Measurements from ENCODE around the gene TRAPPC3L.
A peak's percentile ranks its signal among the peaks of the same experiment; 100 is the strongest.
"Not testable (repeated sequence)": the region's sequence is repeated elsewhere in the genome, so short reads cannot be mapped to it uniquely, and the experiment has no call there.

TRAPPC3L gene

GRCh38 chr6:116512111-116512559 is 33.3 kb downstream of the TRAPPC3L start:
- no peak for ATAC-seq
- no peak for DNase-seq (ENCODE audit: low spot score in 2 of 2)
- Mint-ChIP-seq H3K27ac (no peak overlapping the region), H3K4me3 (no peak overlapping the region), H3K36me3 (no peaks in the 10 kb centered on the region), H3K9me3 (no peaks in the 10 kb centered on the region), H3K4me1 (no peaks in the 10 kb centered on the region)

DNA sequence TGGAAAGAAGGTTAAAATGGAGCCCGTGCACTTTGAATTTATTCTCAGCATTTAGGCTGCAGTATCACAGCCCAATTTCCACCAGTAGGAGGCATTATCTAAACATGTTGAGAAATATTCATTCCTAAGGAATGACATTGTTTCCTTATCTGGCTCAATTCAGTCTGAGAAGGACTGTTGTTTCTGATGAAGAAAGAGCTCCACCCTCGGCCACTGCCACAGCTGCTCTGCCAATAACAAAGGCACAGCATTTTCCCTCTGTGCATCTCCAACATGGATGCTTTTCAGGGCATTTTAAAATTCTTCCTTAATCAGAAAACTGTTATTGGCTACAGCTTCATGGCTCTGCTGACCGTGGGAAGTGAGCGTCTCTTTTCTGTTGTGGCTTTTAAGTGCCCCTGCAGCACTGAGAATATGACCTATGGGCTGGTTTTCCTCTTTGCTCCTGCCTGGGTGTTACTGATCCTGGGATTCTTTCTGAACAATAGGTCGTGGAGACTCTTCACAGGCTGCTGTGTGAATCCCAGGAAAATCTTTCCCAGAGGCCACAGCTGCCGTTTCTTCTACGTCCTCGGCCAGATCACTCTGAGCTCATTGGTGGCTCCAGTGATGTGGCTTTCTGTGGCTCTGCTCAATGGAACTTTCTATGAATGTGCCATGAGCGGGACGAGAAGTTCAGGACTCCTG is 33.9 kb downstream of the TRAPPC3L start, which contains the start of gene CALHM5:
TSS of gene CALHM5 (plus strand) at position 216 of the 687 bp plus-strand sequence. CDS start at position 274, 58 bp downstream.
- Mint-ChIP-seq H3K36me3 (no peaks in the 10 kb centered on the region), H3K27ac (no peak within 1 kb of the TSS), H3K9me3 (no peaks in the 10 kb centered on the region), H3K4me1 (no peaks in the 10 kb centered on the region), H3K4me3 (no peak within 1 kb of the TSS)
- no peak for ATAC-seq
- DNase-seq (ENCODE audit: low spot score in 2 of 2), result no peak

DNA sequence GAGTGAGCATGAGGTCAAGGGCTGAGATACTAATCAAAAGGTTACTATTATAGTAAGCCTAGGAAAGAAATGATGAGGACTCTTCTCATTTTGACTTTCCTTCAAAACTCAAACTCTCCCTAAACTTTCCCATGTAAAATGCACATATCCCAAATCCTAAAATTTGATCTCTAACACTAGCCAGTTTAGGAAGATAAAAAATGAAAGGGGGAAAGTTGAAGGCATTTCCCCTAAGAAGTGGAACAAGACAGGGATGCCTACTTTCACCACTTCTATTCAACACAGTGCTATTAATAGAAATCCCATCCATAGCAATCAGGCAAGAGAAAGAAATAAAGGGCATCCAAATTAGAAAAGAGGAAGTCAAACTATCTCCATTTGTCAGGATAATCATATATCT is 37.0 kb downstream of the TRAPPC3L start:
- ATAC-seq, result no peak
- Mint-ChIP-seq H3K9me3 (no peaks in the 10 kb centered on the region), H3K4me3 (no peak overlapping the region), H3K27ac (no peak overlapping the region), H3K4me1 (no peaks in the 10 kb centered on the region), H3K36me3 (no peaks in the 10 kb centered on the region)
- DNase-seq (ENCODE audit: low spot score in 2 of 2), result no peak

- no peaks in the 10 kb centered on the region for H3K4me1 Mint-ChIP-seq
- H3K4me3 Mint-ChIP-seq, result no peak overlapping the region
- DNase-seq (ENCODE audit: low spot score in 2 of 2) (no peak), ATAC-seq (no peak)
- H3K9me3 Mint-ChIP-seq, result no peaks in the 10 kb centered on the region
- H3K36me3 Mint-ChIP-seq, result no peaks in the 10 kb centered on the region
- no peak overlapping the region for H3K27ac Mint-ChIP-seq
These were observed 38.2 kb downstream of the TRAPPC3L start for GRCh38 chr6:116507324-116507723.

GRCh38 chr6:116500969-116501433 is 44.5 kb downstream of the TRAPPC3L start:
- DNase-seq (ENCODE audit: low spot score in 2 of 2) (no peak), ATAC-seq (no peak)
- H3K36me3 Mint-ChIP-seq, result no peaks in the 10 kb centered on the region
- no peak overlapping the region for H3K4me3 Mint-ChIP-seq
- no peak overlapping the region for H3K27ac Mint-ChIP-seq
- no peaks in the 10 kb centered on the region for H3K9me3 Mint-ChIP-seq
- no peaks in the 10 kb centered on the region for H3K4me1 Mint-ChIP-seq

DNA sequence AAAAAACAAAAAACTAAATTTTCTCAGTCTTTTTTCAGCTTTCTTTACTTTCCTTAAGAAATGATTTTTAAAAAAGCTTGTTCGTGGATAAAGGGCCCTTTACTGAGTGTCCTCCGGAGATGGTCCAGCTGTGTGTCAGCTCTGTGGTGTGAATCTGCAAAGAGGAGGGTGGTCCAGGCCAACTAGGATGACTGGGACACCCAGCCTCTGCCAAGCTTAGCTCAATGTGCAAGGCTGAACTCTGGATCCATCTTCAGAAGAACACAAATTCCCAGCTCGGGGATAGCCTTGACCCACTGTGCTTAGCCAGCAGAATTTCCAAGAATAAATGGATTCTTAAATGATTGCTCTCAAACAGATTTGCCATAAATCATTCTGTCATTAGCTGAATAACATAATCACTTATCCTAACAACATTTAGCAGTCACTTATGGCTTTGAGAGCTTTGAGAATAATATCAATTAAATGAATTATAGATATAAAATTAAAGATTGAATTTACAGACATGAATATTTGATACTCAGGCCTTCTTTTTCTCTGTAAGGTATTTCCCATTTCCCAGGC is 48.3 kb downstream of the TRAPPC3L start:
- Mint-ChIP-seq H3K9me3 (no peaks in the 10 kb centered on the region), H3K4me3 (no peak overlapping the region), H3K36me3 (no peaks in the 10 kb centered on the region), H3K4me1 (no peaks in the 10 kb centered on the region), H3K27ac (no peak overlapping the region)
- DNase-seq (ENCODE audit: low spot score in 2 of 2) (no peak), ATAC-seq (no peak)

DNA sequence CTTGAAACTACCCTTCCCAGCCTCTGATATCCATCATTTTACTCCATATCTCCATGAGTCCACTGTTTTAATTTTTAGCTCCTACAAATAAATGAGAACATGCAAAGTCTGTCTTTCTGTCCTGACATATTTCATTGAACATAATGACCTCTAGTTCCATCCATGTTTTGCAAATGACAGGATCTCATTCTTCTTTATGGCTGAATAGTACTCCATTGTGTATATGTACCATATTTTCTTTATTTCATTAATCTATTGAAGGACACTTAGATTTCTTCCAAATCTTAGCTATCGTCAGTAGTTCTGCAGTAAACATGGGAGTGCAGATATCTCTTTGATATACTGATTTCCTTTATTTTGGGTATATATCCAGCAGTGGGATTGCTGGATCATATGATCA is 50.3 kb downstream of the TRAPPC3L start:
- H3K4me3 Mint-ChIP-seq; ATAC-seq; H3K4me1 Mint-ChIP-seq; DNase-seq (ENCODE audit: low spot score in 2 of 2); H3K9me3 Mint-ChIP-seq; H3K27ac Mint-ChIP-seq; H3K36me3 Mint-ChIP-seq: not testable (repeated sequence)

DNA sequence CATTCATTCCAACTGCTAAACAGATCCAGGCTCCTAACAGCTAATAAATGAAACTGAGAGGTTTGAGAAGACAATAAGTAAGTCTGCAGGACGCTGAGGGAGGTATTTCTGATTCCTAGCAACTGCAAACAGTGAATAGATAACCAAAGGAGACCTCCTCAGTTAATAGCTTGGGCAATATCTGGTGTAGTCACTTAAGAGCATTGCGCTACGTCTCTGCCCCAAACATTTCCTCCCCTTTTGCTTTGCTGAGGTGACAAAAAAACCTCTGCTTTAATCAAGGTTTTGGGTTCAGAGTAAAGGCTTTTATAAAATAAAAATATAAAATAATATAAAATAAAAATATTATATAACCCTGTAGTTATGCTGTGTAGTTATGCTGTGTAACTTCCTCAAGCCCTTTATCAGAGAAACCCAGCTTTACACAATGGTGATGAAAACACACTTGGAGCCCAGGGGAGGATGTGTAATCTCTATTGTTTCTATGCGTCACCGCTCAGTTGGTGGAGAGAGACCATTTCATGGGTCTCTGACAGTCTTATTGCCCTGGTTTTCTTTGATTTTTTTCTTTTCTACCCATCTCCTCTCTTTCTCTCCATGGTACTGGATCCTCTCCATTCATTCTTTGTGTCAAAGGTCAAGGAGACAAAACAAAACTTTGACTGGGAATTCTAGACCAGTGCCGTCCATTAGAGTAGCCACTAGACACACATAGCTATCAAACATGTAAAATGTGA is 53.0 kb downstream of the TRAPPC3L start:
- DNase-seq (ENCODE audit: low spot score in 2 of 2) (no peak), ATAC-seq (no peak)
- H3K4me1 Mint-ChIP-seq, result no peaks in the 10 kb centered on the region
- H3K9me3 Mint-ChIP-seq, result no peaks in the 10 kb centered on the region
- no peak overlapping the region for H3K4me3 Mint-ChIP-seq
- H3K27ac Mint-ChIP-seq, result no peak overlapping the region
- no peaks in the 10 kb centered on the region for H3K36me3 Mint-ChIP-seq

- Mint-ChIP-seq H3K4me1 (no peaks in the 10 kb centered on the region), H3K36me3 (no peaks in the 10 kb centered on the region), H3K27ac (no peak overlapping the region), H3K4me3 (no peak overlapping the region), H3K9me3 (no peaks in the 10 kb centered on the region)
- ATAC-seq (no peak), DNase-seq (ENCODE audit: low spot score in 2 of 2) (no peak)
These were observed 53.7 kb downstream of the TRAPPC3L start for GRCh38 chr6:116491610-116492330.

DNA sequence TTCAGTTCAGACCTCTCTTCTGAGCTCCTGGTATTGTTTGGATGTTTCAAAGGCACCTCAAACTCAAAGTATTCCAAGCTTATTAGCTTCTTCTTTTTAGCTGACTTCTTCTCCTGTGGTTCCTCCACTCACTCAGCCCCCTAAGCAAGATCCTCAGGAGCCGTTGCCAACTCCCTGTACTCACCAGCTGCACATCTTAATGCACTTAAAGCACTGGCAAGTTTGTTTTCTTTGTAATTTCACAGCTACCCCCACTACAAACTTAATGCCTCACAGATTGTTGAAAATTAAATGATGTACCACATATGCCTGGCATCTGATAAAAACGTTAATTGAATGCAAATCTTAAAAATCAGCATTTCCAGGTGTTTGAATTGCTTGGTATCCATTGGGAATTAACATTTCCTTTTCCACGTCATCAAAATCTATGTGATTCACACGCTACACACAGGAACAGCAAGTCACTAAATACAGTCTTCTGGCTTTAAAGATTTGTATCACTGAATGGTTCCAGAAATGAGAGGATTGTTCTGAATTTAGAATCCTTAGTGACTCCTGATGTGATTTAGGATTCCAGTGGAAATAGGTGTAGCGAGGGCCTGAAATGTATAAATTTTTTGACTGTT is 59.8 kb downstream of the TRAPPC3L start:
- DNase-seq (ENCODE audit: low spot score in 2 of 2) (no peak), ATAC-seq (no peak)
- H3K27ac Mint-ChIP-seq, result no peak overlapping the region
- no peak overlapping the region for H3K4me3 Mint-ChIP-seq
- no peaks in the 10 kb centered on the region for H3K36me3 Mint-ChIP-seq
- H3K9me3 Mint-ChIP-seq, result no peaks in the 10 kb centered on the region
- H3K4me1 Mint-ChIP-seq, result no peaks in the 10 kb centered on the region

DNA sequence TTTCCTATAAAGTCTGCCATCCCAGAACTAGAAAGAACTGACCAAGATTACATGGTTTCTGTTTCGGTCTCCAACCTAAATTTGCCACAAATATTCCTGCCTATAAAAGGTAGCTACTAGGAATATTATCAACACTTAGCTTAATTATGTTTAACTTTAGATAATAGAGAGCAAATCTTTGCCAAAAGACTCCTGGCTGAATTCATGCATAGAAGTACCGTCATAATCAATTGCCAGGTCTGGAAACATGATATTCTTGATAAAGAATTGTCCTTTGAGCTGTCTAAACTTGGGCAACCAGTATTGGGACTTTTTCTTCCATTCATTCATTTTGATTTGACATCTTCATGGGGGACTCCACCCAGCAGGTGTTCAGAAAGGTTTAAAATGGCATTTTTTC is 61.9 kb downstream of the TRAPPC3L start:
- Mint-ChIP-seq H3K4me1 (no peaks in the 10 kb centered on the region), H3K36me3 (no peaks in the 10 kb centered on the region)

GRCh38 chr6:116482780-116483179 is 62.7 kb downstream of the TRAPPC3L start:
- DNase-seq (ENCODE audit: low spot score in 2 of 2), result no peak
- Mint-ChIP-seq H3K27ac (no peak overlapping the region), H3K4me3 (no peak overlapping the region), H3K4me1 (no peaks in the 10 kb centered on the region), H3K36me3 (no peaks in the 10 kb centered on the region), H3K9me3 (no peaks in the 10 kb centered on the region)
- no peak for ATAC-seq

More for the DNA sequence above, 61.9 kb downstream of the TRAPPC3L start:
- no peak overlapping the region for H3K27ac Mint-ChIP-seq
- ATAC-seq (no peak), DNase-seq (ENCODE audit: low spot score in 2 of 2) (no peak)
- H3K9me3 Mint-ChIP-seq, result no peaks in the 10 kb centered on the region
- no peak overlapping the region for H3K4me3 Mint-ChIP-seq

DNA sequence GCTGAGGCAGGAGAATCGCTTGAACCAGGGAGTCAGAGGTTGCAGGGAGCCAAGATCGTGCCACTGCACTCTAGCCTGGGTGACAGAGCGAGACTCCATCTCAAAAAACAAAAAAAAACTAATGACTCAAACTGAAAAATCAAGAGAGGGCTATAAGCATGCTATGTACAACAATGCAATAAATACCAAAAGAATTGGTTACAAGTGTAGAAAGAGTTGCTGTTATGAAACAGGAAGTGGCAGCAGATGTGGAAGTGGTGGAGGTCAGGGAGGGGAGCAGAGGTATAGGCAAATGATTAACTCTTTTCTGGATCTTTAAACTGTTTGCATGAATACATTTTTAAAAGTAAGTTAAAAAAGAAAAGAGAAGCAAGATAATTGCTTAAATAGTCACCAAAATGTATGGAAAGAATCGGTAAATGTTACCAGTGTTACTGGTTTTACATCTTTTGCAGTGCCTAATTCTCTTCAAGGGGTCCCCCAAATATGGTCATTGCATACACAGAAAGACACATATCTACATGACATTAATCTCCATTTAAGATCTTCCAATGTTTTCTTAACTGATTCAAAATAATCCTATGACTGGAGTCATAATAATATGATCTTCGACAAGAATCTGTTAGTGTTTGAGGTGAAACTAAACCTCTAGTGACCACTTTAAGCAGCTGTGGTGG is 69.3 kb downstream of the TRAPPC3L start:
- no peaks in the 10 kb centered on the region for H3K36me3 Mint-ChIP-seq
- H3K4me3 Mint-ChIP-seq, result peak overlapping the region; percentile 58
- peaks cover 19% of the 10 kb centered on the region for H3K4me1 Mint-ChIP-seq
- DNase-seq (ENCODE audit: low spot score in 2 of 2) (no peak), ATAC-seq (peak; percentile 97)
- H3K9me3 Mint-ChIP-seq, result no peaks in the 10 kb centered on the region
- peak overlapping the region; percentile 52 for H3K27ac Mint-ChIP-seq

- ATAC-seq, result no peak
- Mint-ChIP-seq H3K4me3 (peak overlapping the region; percentile 58), H3K9me3 (no peaks in the 10 kb centered on the region), H3K4me1 (peaks cover 19% of the 10 kb centered on the region), H3K36me3 (no peaks in the 10 kb centered on the region), H3K27ac (peak overlapping the region; percentile 52)
- DNase-seq (ENCODE audit: low spot score in 2 of 2), result no peak
These were observed 70.3 kb downstream of the TRAPPC3L start for GRCh38 chr6:116475141-116475540.
